CD14-positive monocyte (primary cell): ENCODE measurements around the gene DDX6. TPM values are rescaled to one million over a fixed set of nuclear protein-coding genes. Genes with fewer than 3 reads are reported as not detected.

Experiments used
- DNase-seq, 3 donors: peaks; one replicate each; pipeline ENCODE4 v3.0.0-alpha.2; 2011 to 2022
- H2AFZ ChIP-seq: 2 replicates; pipeline ENCODE4 v1.6.0; 2012; ENCODE audit warnings: mild to moderate bottlenecking, low read depth, low read length, inconsistent platforms; ENCODE audit not compliant: insufficient read depth, poor library complexity, severe bottlenecking
- H3K27ac ChIP-seq, 2 donors: 1 replicate in 1 of 2; 2 replicates in 1 of 2; pipeline ENCODE4 v1.5.1; 2012 to 2013; ENCODE audit warnings: low read length in 2 of 2, control low read depth in 1 of 2, inconsistent platforms in 1 of 2, low read depth in 1 of 2, mild to moderate bottlenecking in 1 of 2
- H3K27me3 ChIP-seq, 2 donors: one replicate each; pipeline versions ENCODE4 v1.6.0 to v1.6.1; 2011 to 2013; ENCODE audit warnings: low read length in 2 of 2; ENCODE audit not compliant: control insufficient read depth in 2 of 2, insufficient read depth in 2 of 2
- H3K36me3 ChIP-seq, 2 donors: replicated peaks in 1 of 2; 1 replicate in 1 of 2; 2 replicates in 1 of 2; pipeline versions ENCODE4 v1.5.1 to v1.6.1; 2012 to 2013; ENCODE audit warnings: low read length in 2 of 2, control low read depth in 1 of 2, inconsistent platforms in 1 of 2, mild to moderate bottlenecking in 1 of 2; ENCODE audit not compliant: insufficient read depth in 2 of 2, control insufficient read depth in 1 of 2
- H3K4me1 ChIP-seq, 2 donors: 1 replicate in 1 of 2; 2 replicates in 1 of 2; pipeline versions ENCODE4 v1.5.1 to v1.6.1; 2012 to 2013; ENCODE audit warnings: low read length in 2 of 2, control low read depth in 1 of 2, inconsistent platforms in 1 of 2, mild to moderate bottlenecking in 1 of 2, moderate library complexity in 1 of 2; ENCODE audit not compliant: insufficient read depth in 2 of 2, control insufficient read depth in 1 of 2
- H3K4me2 ChIP-seq: replicated peaks from 2 replicates; pipeline ENCODE3; 2012; ENCODE audit warnings: low read length, moderate library complexity, mild to moderate bottlenecking; ENCODE audit not compliant: poor library complexity, severe bottlenecking; ENCODE audit errors: extremely low read depth
- H3K4me3 ChIP-seq, 3 experiments: fragments of 200-600 bp in 1 of 3; sonication (generic) in 1 of 3; replicated peaks in 1 of 3; 1 replicate in 2 of 3; 2 replicates in 1 of 3; pipeline ENCODE4 v1.5.1; 2011 to 2013; ENCODE audit warnings: low read length in 3 of 3, mild to moderate bottlenecking in 3 of 3, control low read depth in 2 of 3, low read depth in 2 of 3, inconsistent platforms in 1 of 3, moderate library complexity in 1 of 3
- H3K79me2 ChIP-seq: 2 replicates; pipeline ENCODE4 v1.6.0; 2012; ENCODE audit warnings: mild to moderate bottlenecking, control low read depth, inconsistent platforms, low read length, moderate library complexity; ENCODE audit not compliant: insufficient read depth
- H3K9ac ChIP-seq: 2 replicates; pipeline ENCODE4 v1.6.0; 2017; ENCODE audit warnings: low read length, mild to moderate bottlenecking; ENCODE audit not compliant: insufficient read depth, poor library complexity, severe bottlenecking
- H3K9me3 ChIP-seq, 2 donors: replicated peaks in 1 of 2; 1 replicate in 1 of 2; 2 replicates in 1 of 2; pipeline versions ENCODE4 v1.5.1 to v1.6.1; 2012 to 2013; ENCODE audit warnings: low read length in 2 of 2, control low read depth in 1 of 2; ENCODE audit not compliant: control insufficient read depth in 1 of 2, insufficient read depth in 1 of 2
- H4K20me1 ChIP-seq: 2 replicates; pipeline ENCODE4 v1.6.0; 2012; ENCODE audit warnings: mild to moderate bottlenecking, low read length, control low read depth, moderate library complexity; ENCODE audit not compliant: insufficient read depth
- H3K27ac Mint-ChIP-seq, 7 donors: one replicate each; pipeline ENCODE4 v1.8.0; 2020; ENCODE audit warnings: mild to moderate bottlenecking in 7 of 7, mixed read lengths in 7 of 7, moderate library complexity in 6 of 7, inconsistent platforms in 2 of 7
- H3K27me3 Mint-ChIP-seq, 3 donors: one replicate each; pipeline ENCODE4 v1.8.0; 2021 to 2022; ENCODE audit warnings: low read depth in 3 of 3, mild to moderate bottlenecking in 3 of 3, mixed read lengths in 3 of 3, moderate library complexity in 3 of 3, inconsistent platforms in 1 of 3
- H3K36me3 Mint-ChIP-seq, 2 donors: one replicate each; pipeline ENCODE4 v1.8.0; 2020; ENCODE audit warnings: mixed read lengths in 2 of 2, inconsistent platforms in 1 of 2, mild to moderate bottlenecking in 1 of 2
- H3K4me1 Mint-ChIP-seq: one replicate; pipeline ENCODE4 v1.8.0; 2020; ENCODE audit warnings: mild to moderate bottlenecking, mixed read lengths
- H3K4me3 Mint-ChIP-seq, 2 donors: one replicate each; pipeline ENCODE4 v1.8.0; 2020; ENCODE audit warnings: mild to moderate bottlenecking in 2 of 2, mixed read lengths in 2 of 2, moderate library complexity in 1 of 2
- H3K9me3 Mint-ChIP-seq, 7 donors: one replicate each; pipeline ENCODE4 v1.8.0; 2020 to 2022; ENCODE audit warnings: mixed read lengths in 7 of 7, mild to moderate bottlenecking in 6 of 7, moderate library complexity in 6 of 7, inconsistent platforms in 2 of 7
- WGBS: methylation state at CpG from one replicate; pipeline ENCODE4 v1.1.5; 2013; ENCODE audit warnings: missing lambda C conversion rate; ENCODE audit not compliant: insufficient coverage; 5-methylcytosine and 5-hydroxymethylcytosine counted together
- intact Hi-C, 2 donors: fragments of 100-400 bp; cut with micrococcal nuclease; formaldehyde crosslinking; loops; one replicate each; pipeline versions ENCODE4 v1.15.0 to v1.15.1; 2023
- polyA plus RNA-seq, 3 donors: library from polyadenylated mRNA; depleted of rRNA in 1 of 3; unstranded in 2 of 3; stranded (reverse) in 1 of 3; fragments of 300-500 nt in 2 of 3; fragments of >200 nt in 1 of 3; fragmentation: Illumina TruSeq in 2 of 3; gene quantifications; 1 replicate in 2 of 3; 2 replicates in 1 of 3; pipeline ENCODE4 v1.2.3, GENCODE V29; 2012 to 2021
- TF ChIP-seq, protein P1 (sequence below): fragments of 200-600 bp; IDR thresholded peaks from one replicate; pipeline ENCODE4 v1.8.0; 2022; ENCODE audit warnings: antibody characterized with exemption, mild to moderate bottlenecking

Gene DDX6
- polyA plus RNA-seq, 3 donors, result 17.8 to 31.9 (median 28.0) TPM

DNA sequence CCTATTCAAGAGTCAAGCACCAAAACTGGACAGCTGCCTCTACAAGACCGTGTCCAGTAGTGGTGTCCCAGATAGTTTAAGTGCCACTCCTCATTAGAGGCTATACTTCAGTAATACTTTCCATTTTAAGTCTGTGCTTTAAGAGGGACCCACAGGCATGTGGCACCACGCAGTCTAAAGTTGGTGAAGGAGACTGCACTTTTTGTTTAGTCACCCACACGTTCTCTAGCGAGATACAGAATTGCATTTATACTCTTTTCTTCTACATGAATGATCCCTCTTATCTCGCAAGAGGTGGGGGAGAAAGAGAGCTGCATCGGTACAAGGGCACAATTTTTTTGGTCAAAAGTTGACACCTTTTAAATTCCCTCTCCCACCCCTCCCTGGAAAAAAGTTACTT is 41.5 kb downstream of the DDX6 start:
- H3K27ac ChIP-seq, result no peak overlapping the region
- Mint-ChIP-seq H3K36me3 (peaks cover 47 to 57% of the 10 kb centered on the region in 2 donors), H3K27me3 (peaks cover 0 to 3% (median 0%) of the 10 kb centered on the region in 3 donors), H3K4me1 (no peaks in the 10 kb centered on the region), H3K4me3 (no peak overlapping the region), H3K9me3 (no peaks in the 10 kb centered on the region), H3K27ac (no peak overlapping the region)
- H2AFZ ChIP-seq, result no peak overlapping the region
- H3K4me1 ChIP-seq, result no peaks in the 10 kb centered on the region
- H3K9ac ChIP-seq, result no peak overlapping the region
- TF ChIP-seq, protein P1, sequence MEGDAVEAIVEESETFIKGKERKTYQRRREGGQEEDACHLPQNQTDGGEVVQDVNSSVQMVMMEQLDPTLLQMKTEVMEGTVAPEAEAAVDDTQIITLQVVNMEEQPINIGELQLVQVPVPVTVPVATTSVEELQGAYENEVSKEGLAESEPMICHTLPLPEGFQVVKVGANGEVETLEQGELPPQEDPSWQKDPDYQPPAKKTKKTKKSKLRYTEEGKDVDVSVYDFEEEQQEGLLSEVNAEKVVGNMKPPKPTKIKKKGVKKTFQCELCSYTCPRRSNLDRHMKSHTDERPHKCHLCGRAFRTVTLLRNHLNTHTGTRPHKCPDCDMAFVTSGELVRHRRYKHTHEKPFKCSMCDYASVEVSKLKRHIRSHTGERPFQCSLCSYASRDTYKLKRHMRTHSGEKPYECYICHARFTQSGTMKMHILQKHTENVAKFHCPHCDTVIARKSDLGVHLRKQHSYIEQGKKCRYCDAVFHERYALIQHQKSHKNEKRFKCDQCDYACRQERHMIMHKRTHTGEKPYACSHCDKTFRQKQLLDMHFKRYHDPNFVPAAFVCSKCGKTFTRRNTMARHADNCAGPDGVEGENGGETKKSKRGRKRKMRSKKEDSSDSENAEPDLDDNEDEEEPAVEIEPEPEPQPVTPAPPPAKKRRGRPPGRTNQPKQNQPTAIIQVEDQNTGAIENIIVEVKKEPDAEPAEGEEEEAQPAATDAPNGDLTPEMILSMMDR, result no peak
- H3K27me3 ChIP-seq, result no peaks in the 10 kb centered on the region
- H3K36me3 ChIP-seq, result peaks cover 44 to 61% of the 10 kb centered on the region in 2 donors
- no CpG with 5 or more reads among the region's 6 CpGs for WGBS
- intact Hi-C loops, result no loop called here
- no peaks in the 10 kb centered on the region for H3K79me2 ChIP-seq
- peaks cover 58% of the 10 kb centered on the region for H4K20me1 ChIP-seq
- H3K4me2 ChIP-seq, result no peak overlapping the region
- no peaks in the 10 kb centered on the region for H3K9me3 ChIP-seq
- H3K4me3 ChIP-seq, result no peak overlapping the region
- no peak for DNase-seq

DNA sequence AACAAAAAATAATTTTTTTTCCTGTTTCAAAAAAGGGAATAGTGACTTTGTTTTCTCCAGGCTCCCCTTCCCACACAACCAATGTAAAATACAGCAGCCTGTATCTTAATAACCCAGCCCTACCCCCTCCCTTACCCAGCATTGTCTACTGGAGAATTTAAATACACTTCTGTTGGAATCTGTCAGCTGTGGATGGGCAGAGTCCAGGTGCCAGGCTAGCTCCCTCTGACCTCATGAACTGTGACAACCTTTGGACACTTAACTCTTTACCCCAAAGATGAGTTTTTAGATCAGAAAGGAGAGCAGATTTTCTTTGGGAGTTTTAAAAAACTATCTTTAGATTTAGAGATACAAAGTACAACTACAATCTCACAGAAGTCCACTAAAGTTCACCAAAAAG is 42.9 kb downstream of the DDX6 start:
- Histone ChIP-seq H3K36me3 (peaks cover 33 to 48% of the 10 kb centered on the region in 2 donors), H3K27ac (no peak overlapping the region)
- intact Hi-C loops, result no loop called here

More for the DNA sequence above, 42.9 kb downstream of the DDX6 start:
- peaks cover 36 to 43% of the 10 kb centered on the region in 2 donors for H3K36me3 Mint-ChIP-seq
- no peak overlapping the region for H3K4me3 ChIP-seq
- no peak overlapping the region for H2AFZ ChIP-seq
- H3K27me3 ChIP-seq, result no peaks in the 10 kb centered on the region
- H4K20me1 ChIP-seq, result peaks cover 49% of the 10 kb centered on the region
- TF ChIP-seq, protein P1, result no peak
- no peaks in the 10 kb centered on the region for H3K4me1 ChIP-seq
- no peak overlapping the region for H3K4me3 Mint-ChIP-seq
- peaks cover 0 to 4% (median 0%) of the 10 kb centered on the region in 3 donors for H3K27me3 Mint-ChIP-seq
- peak overlapping the region in 1 of 7 donors; percentile 28 for H3K27ac Mint-ChIP-seq
- no peaks in the 10 kb centered on the region for H3K9me3 ChIP-seq
- no peak overlapping the region for H3K4me2 ChIP-seq
- H3K9ac ChIP-seq, result no peak overlapping the region
- DNase-seq, result no peak
- no peaks in the 10 kb centered on the region for H3K4me1 Mint-ChIP-seq
- H3K9me3 Mint-ChIP-seq, result no peaks in the 10 kb centered on the region
- no peaks in the 10 kb centered on the region for H3K79me2 ChIP-seq
